Measurements from ENCODE around the gene RAMP3.
"Not testable (repeated sequence)": the region's sequence is repeated elsewhere in the genome, so short reads cannot be mapped to it uniquely, and the experiment has no call there.

RAMP3 gene

GRCh38 chr7:45132708-45133320 is 24.8 kb upstream of the RAMP3 start:
- DNase-seq (ENCODE audit: low read depth): no peak

- DNase-seq (ENCODE audit: low read depth): no peak
Measured at GRCh38 chr7:45133352-45133751, 24.2 kb upstream of the RAMP3 start.

- DNase-seq (ENCODE audit: low read depth): no peak
Measured at GRCh38 chr7:45133877-45134276, 23.7 kb upstream of the RAMP3 start.

- peak; percentile 54 for DNase-seq (ENCODE audit: low read depth)
Measured at GRCh38 chr7:45136106-45137060, 21.2 kb upstream of the RAMP3 start.

GRCh38 chr7:45138433-45139267 is 18.9 kb upstream of the RAMP3 start:
- no peak for DNase-seq (ENCODE audit: low read depth)

GRCh38 chr7:45140827-45141226 is 16.8 kb upstream of the RAMP3 start:
- no peak for DNase-seq (ENCODE audit: low read depth)

- no peak for DNase-seq (ENCODE audit: low read depth)
Measured at GRCh38 chr7:45143616-45144015, 14.0 kb upstream of the RAMP3 start.

GRCh38 chr7:45145881-45146280 is 11.7 kb upstream of the RAMP3 start:
- DNase-seq (ENCODE audit: low read depth): no peak

- no peak for DNase-seq (ENCODE audit: low read depth)
Measured at GRCh38 chr7:45146531-45147379, 10.8 kb upstream of the RAMP3 start.

GRCh38 chr7:45147858-45148652 is 9.5 kb upstream of the RAMP3 start:
- DNase-seq (ENCODE audit: low read depth): no peak

- no peak for DNase-seq (ENCODE audit: low read depth)
Measured at GRCh38 chr7:45148653-45148973, 9.0 kb upstream of the RAMP3 start.

GRCh38 chr7:45149606-45150005 is 8.0 kb upstream of the RAMP3 start:
- DNase-seq (ENCODE audit: low read depth): no peak

GRCh38 chr7:45150199-45150598 is 7.4 kb upstream of the RAMP3 start:
- DNase-seq (ENCODE audit: low read depth): no peak

- DNase-seq (ENCODE audit: low read depth): no peak
Measured at GRCh38 chr7:45151131-45151684, 6.4 kb upstream of the RAMP3 start.

GRCh38 chr7:45151967-45152366 is 5.6 kb upstream of the RAMP3 start:
- DNase-seq (ENCODE audit: low read depth): no peak

GRCh38 chr7:45153233-45153632 is 4.4 kb upstream of the RAMP3 start:
- DNase-seq (ENCODE audit: low read depth): no peak

- DNase-seq (ENCODE audit: low read depth): not testable (repeated sequence)
Measured at GRCh38 chr7:45153861-45154260, 3.7 kb upstream of the RAMP3 start.

- no peak for DNase-seq (ENCODE audit: low read depth)
Measured at GRCh38 chr7:45155357-45155900, 2.2 kb upstream of the RAMP3 start.

- DNase-seq (ENCODE audit: low read depth): no peak
Measured at GRCh38 chr7:45155941-45156340, 1.6 kb upstream of the RAMP3 start.

Measured in GM04504 (cell line).